Right renal pelvis (tissue), 4 donors: ENCODE measurements around the gene GOLPH3. TPM values are rescaled to one million over a fixed set of nuclear protein-coding genes. Genes with fewer than 3 reads are reported as not detected.
"Not testable (repeated sequence)": the region's sequence is repeated elsewhere in the genome, so short reads cannot be mapped to it uniquely, and the experiment has no call there.

Source experiments
- DNase-seq, 4 donors: peaks; one replicate each; pipeline ENCODE4 v3.0.0-alpha.2; 2013; ENCODE audit warnings: low read depth in 4 of 4, low spot score in 3 of 4, missing footprints in 1 of 4
- polyA plus RNA-seq, 4 donors: library from polyadenylated mRNA; unstranded; fragments of 120-200 nt; gene quantifications; one replicate each; pipeline ENCODE4 v1.2.1, GENCODE V29; 2013; ENCODE audit not compliant: insufficient read length in 4 of 4

The GOLPH3 gene
- polyA plus RNA-seq, 4 donors = 94.9 to 114 (median 107) TPM

DNA sequence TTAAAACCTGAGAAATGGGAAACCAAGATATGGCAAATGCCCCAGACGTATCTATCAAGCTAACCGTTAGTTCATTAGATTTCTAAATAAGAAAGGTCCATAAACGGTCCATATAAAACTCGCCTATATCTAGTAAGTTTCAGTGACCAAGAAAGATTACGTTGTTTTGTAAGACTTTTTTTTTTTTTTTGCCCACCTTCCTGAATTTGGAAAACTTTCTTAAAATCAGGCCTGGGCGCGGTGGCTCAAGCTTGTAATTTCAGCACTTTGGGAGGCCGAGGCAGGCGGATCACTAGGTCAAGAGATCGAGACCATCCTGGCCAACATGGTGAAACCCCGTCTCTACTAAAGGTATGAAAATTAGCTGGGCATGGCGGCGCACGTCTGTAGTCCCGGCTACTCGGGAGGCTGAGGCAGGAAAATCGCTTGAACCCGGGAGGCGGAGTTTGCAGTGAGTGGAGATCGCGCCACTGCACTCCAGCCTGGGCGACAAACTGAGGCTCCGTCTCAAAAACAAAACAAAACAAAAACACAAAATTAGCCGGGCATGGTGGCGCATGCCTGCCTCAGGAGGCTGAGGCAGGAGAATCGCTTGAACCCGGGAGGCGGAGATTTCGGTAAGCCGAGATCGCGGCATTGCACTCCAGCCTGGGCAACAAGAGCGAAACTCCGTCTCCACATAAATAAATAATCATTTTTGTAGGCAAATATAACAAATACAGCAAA is 1.8 kb downstream of the GOLPH3 start:
- DNase-seq = not testable (repeated sequence)

DNA sequence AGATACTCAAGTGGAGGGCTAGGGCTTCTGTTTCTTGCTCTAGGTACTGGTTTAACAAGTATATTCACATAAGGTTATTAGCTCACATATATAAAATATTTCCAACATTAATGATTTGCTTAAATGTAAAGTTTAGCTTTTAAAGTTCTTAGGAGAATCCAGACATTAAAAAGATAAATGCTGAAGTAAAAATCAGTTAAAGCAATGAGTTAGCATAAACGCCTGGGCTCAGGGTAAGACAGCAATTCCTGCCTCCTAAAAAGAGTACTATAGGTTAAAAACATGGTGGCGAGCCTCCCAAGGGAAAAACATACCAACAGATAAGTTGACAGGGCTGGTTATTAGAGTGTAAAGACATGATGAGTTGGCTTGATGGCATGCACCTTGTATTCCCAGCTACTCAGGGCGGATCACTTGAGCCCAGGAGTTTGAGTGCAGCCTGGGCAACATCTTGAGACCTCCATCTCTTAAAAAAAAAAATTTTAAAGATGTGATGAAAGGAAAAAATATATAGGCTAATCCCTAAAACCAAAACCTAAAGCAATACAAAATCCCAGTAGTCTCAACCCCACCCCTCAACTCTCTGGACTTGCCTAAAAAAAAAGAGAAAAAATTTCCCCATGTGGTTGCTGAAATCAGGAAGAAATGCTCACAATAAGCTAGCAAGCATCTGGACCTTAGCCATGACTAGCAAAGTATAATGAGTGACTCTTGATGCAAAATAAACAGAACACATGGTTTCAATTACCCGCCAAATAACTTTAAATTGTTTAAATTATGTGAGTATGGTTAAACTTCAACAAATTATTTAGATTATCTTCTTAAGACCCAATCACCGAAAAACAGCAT is 3.6 kb downstream of the GOLPH3 start:
- DNase-seq = no peak

DNA sequence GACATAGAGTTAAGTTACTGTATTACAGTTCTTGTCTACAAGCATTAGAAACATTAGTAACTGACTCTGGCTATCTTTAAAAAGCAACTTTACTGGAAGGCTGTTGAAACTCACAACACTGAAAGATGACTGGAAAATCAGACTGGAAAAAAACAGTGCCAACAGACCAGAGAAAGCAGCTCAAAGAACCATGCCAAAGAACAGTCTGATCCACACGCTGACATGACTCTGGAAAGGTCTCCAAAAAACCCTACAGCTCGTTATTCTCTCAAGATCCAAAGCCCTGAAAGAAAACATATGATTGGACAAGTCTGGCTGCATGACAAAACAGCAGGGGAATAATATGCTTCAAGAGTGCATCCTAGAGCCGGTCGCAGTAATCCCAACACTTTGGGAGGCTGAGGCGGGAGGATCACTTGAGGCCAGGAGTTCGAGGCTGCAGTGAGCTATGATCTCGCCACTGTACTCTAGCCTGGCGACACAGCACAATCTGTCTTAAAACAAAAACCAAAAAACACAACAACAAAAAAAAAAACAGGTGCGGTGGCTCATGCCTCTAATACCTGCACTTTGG is 5.6 kb downstream of the GOLPH3 start:
- no peak for DNase-seq

DNA sequence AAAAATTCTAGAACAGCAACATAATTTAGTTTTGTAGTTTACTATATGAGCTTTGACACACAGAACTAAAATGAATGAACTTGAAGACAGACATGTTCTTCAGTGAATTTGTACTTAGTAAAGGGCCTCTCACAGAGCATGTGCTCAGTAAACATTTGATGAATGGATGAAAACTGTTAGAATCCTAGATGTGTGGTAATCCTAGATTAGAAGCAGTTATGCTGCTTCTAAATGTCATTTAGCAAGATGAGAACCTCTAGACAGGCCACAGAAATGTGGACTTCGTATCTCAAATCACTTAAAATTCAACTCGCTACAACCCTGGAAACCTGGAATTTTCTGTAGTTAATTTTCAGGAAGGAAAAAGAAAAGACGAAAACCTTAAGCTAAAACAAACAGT is 8.5 kb downstream of the GOLPH3 start:
- no peak for DNase-seq

DNA sequence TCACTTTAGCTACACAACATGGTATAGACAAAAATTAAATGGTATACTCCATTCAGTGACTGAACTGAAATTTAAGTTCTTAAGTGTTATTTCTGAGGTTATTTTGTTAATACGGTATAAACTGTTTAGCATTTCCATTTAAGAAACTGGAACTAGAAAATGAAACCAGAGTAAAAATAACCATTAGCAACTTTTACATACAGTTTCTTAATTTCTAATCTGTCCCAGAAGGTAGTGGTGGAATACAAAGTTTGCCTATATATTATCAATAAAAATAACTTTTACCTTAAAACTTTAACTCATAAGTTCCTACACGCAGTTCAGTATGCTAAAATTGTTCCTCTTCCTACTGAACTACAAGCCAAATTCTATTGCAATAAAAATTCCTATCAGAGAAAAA is 10.3 kb downstream of the GOLPH3 start:
- DNase-seq = no peak

DNA sequence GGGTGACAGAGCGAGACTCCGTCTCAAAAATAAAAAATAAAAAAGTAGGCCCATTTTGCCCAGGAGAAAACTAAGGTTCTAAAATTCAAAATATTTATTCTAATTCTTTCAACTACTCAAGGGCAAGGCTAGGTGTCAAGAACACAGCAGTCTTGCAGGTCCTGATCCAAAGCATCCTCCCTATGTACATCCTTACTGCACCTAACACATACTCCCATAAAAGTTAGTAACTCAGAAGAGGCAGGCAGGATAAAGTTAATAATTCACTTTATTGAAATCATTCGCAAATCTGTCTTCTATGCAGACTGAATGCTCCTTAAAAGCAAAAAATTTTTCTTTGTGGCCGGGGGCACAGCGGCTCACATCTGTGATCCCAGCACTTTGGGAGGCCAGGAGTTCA is 11.1 kb downstream of the GOLPH3 start:
- no peak for DNase-seq

DNA sequence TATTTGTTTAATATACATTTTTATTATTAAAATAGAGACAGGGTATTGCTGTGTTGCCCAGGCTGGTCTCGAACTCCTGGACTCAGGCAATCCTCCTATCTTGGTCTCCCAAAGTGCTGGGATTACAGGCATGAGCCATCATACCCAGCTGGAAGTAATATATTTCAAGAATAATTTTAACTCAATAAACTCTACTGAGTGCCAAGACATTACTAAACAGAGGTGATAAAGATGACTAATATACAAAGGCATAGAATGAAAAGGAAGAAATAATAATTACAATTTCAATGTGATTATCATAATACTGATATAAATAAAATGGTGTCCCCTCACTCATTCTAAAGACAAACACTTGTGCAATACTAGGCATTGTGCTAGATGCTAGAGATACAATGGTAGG is 13.9 kb downstream of the GOLPH3 start:
- DNase-seq = no peak

DNA sequence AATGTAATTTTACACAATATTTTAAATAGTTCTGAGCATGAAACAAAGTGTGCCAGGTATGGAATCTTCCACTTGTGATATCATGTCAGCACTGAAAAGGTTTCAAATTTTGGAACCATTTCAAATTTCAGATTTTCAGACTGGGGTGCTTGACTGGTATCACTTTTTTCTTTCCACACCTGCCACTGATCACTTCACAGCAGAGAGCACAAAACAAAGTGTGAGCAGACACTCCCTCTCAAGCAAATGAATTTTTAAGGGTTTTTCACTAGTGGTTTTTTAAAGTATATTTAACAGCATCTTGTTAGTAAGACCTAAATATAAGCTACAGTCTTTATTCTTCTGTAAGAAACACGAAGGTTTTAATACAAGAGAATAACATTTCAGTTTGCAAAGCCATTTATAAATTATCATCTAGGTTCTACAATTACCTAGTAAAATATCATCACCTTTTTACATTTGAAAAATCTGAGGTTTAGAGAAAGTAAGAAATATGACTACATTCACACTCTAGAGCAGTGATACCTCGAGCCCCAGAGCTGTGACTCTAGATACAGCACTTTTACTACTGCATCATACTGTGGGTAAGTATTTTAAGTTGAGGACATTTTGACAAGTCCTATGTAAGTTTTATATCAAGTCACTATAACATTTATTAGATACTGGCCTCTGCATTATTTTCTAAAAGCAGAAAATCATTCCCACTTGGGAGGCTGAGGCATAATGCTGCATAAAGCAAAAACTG is 14.6 kb downstream of the GOLPH3 start:
- DNase-seq = no peak

DNA sequence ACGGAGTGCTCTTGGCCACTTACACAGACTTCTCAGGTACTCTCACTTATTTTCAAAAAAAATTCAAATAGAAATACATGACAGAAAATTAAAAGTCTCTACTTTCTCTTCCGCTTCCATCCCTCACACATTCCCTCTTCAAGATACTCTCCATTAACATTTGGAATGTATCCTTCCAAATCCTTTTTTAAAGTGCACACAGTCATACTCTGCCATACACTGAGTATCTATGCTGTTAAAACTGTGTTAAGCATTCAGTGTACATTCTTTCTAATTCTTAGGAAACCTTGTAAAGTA is 15.5 kb downstream of the GOLPH3 start:
- no peak for DNase-seq

DNA sequence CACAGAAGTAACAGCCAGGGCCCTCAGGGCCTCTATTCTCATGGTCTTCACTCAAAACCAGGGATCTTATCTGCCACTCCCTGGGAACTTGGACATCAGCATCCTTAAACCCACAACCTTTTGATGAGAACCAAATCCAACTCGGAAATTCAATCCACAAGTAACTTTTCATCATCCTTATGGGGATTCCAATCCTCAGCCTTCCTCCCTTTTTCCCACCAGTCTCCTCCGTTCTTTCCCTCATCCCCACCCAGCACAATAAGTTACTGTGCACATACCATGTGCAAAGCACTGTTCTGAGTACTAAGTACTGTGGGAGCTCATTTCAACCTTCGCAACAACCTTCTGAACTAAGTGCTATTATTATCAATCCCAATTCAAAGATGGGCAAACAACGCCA is 17.0 kb downstream of the GOLPH3 start:
- no peak for DNase-seq

DNA sequence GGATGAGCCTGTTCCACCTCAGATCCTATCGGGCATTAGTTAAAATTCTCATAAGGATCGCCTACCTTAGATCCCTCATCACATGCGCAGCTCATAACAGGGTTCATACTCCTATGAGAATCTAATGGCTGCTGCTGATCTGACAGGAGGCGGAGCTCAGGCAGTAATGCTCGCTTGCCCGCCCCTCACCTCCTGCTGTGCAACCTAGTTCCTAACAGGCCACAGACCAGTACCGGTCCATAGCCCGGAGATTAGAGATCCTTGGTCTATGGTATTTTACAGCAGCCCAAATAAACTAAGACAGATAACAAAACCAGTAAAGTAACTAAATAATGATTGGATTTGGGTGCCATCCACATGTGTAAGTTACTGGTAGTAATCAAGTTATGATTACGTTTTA is 17.5 kb downstream of the GOLPH3 start:
- DNase-seq = no peak

DNA sequence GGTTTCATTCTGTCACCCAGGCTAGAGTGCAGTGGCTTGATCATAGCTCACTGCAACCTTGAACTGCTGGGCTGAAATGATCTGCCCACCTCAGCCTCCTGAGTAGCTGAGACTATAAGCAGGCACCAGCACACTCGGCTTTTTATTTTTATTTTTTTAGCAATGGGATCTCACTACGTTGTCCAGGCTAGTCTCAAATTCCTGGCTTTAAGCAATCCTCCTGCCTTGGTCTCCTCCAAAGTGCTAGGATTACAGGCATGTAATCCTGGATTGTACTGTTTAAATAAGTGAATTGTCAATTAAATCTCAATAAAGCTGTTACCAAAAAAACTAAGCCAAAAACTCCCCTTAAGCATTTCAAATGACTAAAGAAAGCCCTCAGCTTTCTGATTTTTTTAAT is 18.9 kb downstream of the GOLPH3 start:
- no peak for DNase-seq

DNA sequence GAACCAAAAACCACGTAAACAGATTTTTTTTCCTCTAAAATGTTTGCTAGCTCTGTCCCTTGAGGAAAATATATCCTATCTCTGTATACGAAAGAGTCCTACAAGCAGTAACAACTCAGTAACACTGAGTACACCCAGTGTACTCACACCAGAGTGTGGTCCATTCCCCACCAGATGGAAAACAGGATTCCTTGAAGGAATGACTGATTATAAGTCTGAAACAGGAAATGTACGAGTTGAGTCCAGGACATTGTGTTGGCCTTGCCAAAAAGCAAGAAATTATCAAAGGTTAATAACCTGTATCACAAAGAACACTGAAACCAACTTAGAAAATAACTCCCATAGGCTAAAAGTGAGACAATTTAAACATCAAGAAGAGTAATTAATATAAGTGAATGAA is 20.4 kb downstream of the GOLPH3 start:
- DNase-seq = no peak

DNA sequence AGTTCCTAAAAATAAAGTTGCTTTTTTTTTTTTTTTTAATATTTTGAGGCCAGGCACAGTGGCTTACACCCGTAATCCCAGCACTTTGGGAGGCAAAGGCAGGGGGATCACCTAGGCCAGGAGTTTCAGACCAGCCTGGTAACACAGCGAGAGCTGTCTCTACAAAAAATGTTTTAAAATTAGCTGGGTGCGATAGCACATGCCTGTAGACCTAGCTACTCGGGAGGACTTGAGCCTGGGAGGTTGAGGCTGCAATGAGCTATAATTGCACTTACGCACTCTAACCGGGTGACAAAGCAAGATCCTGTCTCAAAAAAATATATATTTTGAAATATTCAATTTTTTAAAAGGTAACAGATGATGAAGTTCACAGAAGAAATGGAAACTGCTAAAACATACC is 22.9 kb downstream of the GOLPH3 start:
- no peak for DNase-seq

DNA sequence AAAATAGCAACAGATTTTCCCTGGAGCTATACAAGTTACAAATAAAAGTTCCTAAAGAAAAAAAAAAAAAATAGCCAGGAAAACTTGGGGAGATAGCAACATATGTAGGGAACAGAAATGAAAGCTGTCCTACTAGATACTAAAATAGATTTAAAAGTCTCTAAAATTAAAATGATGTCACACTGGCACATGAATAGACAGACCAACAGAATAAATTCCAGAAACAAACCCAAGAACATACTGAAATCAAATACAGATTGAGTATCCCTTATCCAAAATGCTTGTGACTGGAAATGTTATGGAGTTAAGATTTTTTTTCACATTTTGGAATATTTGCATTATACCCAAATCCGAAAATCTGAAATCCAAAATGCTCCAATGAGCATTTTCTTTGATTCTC is 23.8 kb downstream of the GOLPH3 start:
- DNase-seq = no peak

DNA sequence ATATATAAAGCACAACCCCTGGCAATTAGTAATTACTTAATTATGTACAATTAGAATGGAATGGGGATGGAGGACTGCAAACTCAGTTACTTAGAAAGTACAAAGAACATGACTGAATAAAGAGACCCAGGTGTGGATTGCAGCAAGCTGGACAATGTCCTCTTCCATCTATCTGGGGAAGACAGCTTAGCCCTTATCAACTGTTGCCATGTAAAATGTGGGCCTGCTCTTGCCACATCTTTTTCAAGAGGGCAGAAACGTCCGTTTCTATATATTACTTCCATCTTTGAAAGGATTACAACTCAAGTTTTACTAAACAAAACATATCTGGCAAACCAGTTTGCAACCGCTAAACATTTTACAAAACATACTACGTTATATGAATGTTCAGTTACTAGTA is 26.2 kb downstream of the GOLPH3 start:
- no peak for DNase-seq

DNA sequence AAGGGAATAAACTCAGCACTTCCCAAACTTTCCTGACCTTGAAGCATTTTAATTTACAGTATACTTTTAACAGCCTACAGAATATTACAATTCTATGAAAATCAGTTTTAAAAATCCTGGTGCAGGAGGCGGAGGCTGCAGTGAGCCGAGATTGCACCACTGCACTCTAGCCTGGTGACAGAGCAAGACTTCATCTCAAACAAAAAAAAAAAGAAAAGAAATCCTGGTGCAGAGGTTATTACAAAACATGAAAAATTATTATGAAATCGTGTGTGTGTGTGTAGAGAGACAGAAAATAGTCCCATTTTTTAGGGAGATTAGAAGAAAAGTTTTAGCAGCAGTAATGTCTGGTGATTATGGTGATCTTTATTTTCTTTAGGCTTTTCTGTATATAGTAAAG is 26.9 kb downstream of the GOLPH3 start:
- no peak for DNase-seq

DNA sequence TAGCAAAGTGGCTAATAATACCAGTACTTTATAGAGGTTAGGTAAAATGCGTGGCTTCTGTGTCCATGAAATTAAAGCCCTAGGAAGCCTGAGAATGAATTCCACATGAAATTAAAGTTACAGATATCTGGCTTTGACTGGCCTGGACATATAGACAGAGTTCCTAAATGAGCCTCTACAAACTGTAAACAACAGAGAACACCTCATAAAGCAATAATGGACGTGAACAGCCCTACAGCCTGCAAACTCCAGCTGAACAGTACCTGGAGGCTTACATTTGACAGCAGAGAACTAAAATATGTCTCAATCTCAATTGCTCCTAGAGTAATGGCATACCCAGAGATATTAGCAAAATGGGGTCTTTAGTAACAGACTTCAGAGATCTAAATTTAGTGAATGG is 28.7 kb downstream of the GOLPH3 start:
- no peak for DNase-seq

DNA sequence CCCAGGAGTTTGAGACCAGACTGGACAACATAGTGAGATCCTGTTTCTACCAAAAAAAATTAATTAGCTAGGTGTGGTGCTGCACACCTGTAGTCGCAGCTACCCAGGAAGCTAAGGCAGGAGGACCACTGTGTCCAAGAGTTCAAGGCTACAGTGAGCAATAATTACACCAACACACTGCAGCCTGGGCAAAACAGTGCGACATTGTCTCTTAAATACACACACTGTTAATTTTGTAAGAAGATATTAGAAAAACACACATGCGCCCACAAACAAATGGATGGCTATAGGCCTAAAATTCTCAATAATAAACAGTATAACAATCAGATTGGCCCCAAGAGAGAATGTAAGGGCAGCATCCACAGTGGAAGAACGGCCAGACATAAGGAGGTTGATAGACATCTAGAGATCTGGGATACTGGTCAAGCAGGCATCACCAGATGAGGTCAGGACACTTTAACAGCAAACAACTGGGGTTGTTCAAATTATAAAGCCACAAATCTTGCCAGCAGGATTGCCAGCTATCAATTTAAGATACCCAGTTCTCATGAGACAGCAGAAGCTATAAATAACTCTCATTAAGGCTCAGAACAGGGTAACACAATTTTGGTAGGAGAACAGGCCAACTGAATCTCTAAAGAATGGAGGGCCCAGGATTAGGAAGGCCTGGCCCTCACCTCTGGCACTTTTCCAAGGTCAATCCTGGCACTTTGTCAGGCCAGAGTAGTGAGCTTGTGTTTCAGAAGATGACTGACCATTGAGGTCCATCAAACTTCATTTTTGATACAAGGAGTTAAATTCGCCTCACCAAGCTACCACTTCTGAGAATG is 29.5 kb downstream of the GOLPH3 start:
- DNase-seq = no peak

DNA sequence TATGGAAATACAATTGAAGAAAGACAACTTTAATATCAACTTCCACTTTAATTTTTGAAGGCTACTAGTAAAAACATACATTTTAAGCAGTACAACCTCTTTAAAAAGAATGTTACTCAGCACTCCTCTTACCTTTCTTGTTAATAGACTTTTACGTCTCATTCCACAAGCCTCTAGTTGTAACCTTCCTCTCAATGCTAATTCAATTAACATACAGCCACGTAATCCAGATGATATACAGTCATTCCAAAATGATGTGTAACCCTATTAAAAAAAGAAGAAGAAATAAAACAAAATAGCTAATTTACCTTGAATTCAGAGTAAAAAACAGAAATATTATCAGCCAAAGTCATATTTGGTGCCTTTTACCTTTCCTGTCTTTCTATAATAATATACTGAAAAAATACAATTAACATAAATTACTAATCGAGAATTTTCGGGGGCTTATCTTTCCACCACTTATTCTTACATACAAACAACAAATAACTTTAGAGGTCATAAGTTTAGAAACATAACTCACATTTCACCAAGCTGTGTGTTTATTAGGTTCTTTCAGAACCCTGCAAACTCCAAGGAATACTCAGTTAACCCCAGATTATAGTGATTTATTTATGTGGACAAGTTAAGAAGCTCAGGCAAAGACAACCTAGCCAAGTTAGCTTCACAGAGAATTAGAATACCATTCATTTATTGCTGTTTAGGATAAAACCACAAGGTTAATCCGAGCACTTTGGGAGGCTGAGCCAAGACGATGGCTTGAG is 30.3 kb downstream of the GOLPH3 start:
- DNase-seq = no peak
